ENCODE results near the gene SHFL.

The SHFL gene

GRCh38 chr19:10134040-10134439 lies 47.9 kb downstream of the SHFL start:
- DNase-seq (ENCODE audit: low read depth) = no peak

- DNase-seq (ENCODE audit: low read depth) = no peak
Measured at GRCh38 chr19:10135551-10136334, 49.6 kb downstream of the SHFL start.

- DNase-seq (ENCODE audit: low read depth) = no peak
Measured at GRCh38 chr19:10136936-10137335, 50.8 kb downstream of the SHFL start.

GRCh38 chr19:10137751-10138682 lies 51.9 kb downstream of the SHFL start:
- no peak for DNase-seq (ENCODE audit: low read depth)

- no peak for DNase-seq (ENCODE audit: low read depth)
Measured at GRCh38 chr19:10138879-10139795, 53.0 kb downstream of the SHFL start.

- DNase-seq (ENCODE audit: low read depth) = no peak
Measured at GRCh38 chr19:10139952-10140351, 53.8 kb downstream of the SHFL start.

- no peak for DNase-seq (ENCODE audit: low read depth)
Measured at GRCh38 chr19:10141479-10141878, 55.4 kb downstream of the SHFL start.

- DNase-seq (ENCODE audit: low read depth) = no peak
Measured at GRCh38 chr19:10141973-10142372, 55.9 kb downstream of the SHFL start.

Measured in stimulated activated CD8-positive, alpha-beta memory T cell treated with anti-CD3 and anti-CD28 coated beads, Interleukin-12 subunit alpha, Interleukin-12 subunit beta, amount 100 ng/mL, for 1 hour (primary cell).